ENCODE results near the gene ARHGAP24.
"Not testable (repeated sequence)": the region's sequence is repeated elsewhere in the genome, so short reads cannot be mapped to it uniquely, and the experiment has no call there.

ARHGAP24 gene

GRCh38 chr4:85656759-85657505 lies 182.0 kb downstream of the ARHGAP24 start:
- DNase-seq (ENCODE audit: low spot score) = no peak

GRCh38 chr4:85658766-85659439 lies 184.0 kb downstream of the ARHGAP24 start:
- DNase-seq (ENCODE audit: low spot score) = no peak

GRCh38 chr4:85659610-85660218 lies 184.8 kb downstream of the ARHGAP24 start:
- DNase-seq (ENCODE audit: low spot score) = no peak

- not testable (repeated sequence) for DNase-seq (ENCODE audit: low spot score)
Measured at GRCh38 chr4:85666625-85667024, 191.7 kb downstream of the ARHGAP24 start.

- no peak for DNase-seq (ENCODE audit: low spot score)
Measured at GRCh38 chr4:85669204-85669603, 194.3 kb downstream of the ARHGAP24 start.

- no peak for DNase-seq (ENCODE audit: low spot score)
Measured at GRCh38 chr4:85669992-85670548, 195.1 kb downstream of the ARHGAP24 start.

GRCh38 chr4:85671120-85671519 lies 196.2 kb downstream of the ARHGAP24 start:
- no peak for DNase-seq (ENCODE audit: low spot score)

GRCh38 chr4:85672116-85672515 lies 197.2 kb downstream of the ARHGAP24 start:
- no peak for DNase-seq (ENCODE audit: low spot score)

- DNase-seq (ENCODE audit: low spot score) = peak; percentile 31
Measured at GRCh38 chr4:85672959-85673358, 198.0 kb downstream of the ARHGAP24 start.

GRCh38 chr4:85673540-85673939 lies 198.6 kb downstream of the ARHGAP24 start:
- no peak for DNase-seq (ENCODE audit: low spot score)

GRCh38 chr4:85675076-85676049 lies 200.4 kb downstream of the ARHGAP24 start:
- DNase-seq (ENCODE audit: low spot score) = no peak

GRCh38 chr4:85676050-85676425 lies 201.1 kb downstream of the ARHGAP24 start:
- DNase-seq (ENCODE audit: low spot score) = no peak

GRCh38 chr4:85676850-85677590 lies 202.1 kb downstream of the ARHGAP24 start:
- DNase-seq (ENCODE audit: low spot score) = no peak

- DNase-seq (ENCODE audit: low spot score) = peak; percentile 78
Measured at GRCh38 chr4:85681221-85681657, 206.3 kb downstream of the ARHGAP24 start.

- DNase-seq (ENCODE audit: low spot score) = no peak
Measured at GRCh38 chr4:85681921-85682320, 207.0 kb downstream of the ARHGAP24 start.

GRCh38 chr4:85682391-85682790 lies 207.4 kb downstream of the ARHGAP24 start:
- DNase-seq (ENCODE audit: low spot score) = no peak

- DNase-seq (ENCODE audit: low spot score) = no peak
Measured at GRCh38 chr4:85684676-85685075, 209.7 kb downstream of the ARHGAP24 start.

GRCh38 chr4:85686398-85686797 lies 211.4 kb downstream of the ARHGAP24 start:
- DNase-seq (ENCODE audit: low spot score) = no peak

- no peak for DNase-seq (ENCODE audit: low spot score)
Measured at GRCh38 chr4:85688055-85688740, 213.2 kb downstream of the ARHGAP24 start.

- DNase-seq (ENCODE audit: low spot score) = no peak
Measured at GRCh38 chr4:85696661-85697060, 221.7 kb downstream of the ARHGAP24 start.

Measured in Ammon's horn (tissue), 1 donor.